Spinal cord (tissue), 10 donors: ENCODE measurements around the gene ARHGEF17. TPM values are rescaled to one million over a fixed set of nuclear protein-coding genes. Genes with fewer than 3 reads are reported as not detected.
"Not testable (repeated sequence)": the region's sequence is repeated elsewhere in the genome, so short reads cannot be mapped to it uniquely, and the experiment has no call there.

ENCODE experiments used
- DNase-seq, 6 donors: peaks; one replicate each; pipeline versions ENCODE4 v3.0.0 to v3.0.0-alpha.2; 2013 to 2015; ENCODE audit warnings: low spot score in 6 of 6, low read depth in 4 of 6
- H3K27ac ChIP-seq: one replicate; pipeline ENCODE4 v1.5.1; 2013; ENCODE audit warnings: low read depth, low read length, control low read depth
- H3K27me3 ChIP-seq: one replicate; pipeline ENCODE4 v1.6.1; 2013; ENCODE audit warnings: low read length; ENCODE audit not compliant: control insufficient read depth, insufficient read depth
- H3K36me3 ChIP-seq: one replicate; pipeline ENCODE4 v1.6.1; 2013; ENCODE audit warnings: low read length; ENCODE audit not compliant: control insufficient read depth, insufficient read depth
- H3K4me1 ChIP-seq: one replicate; pipeline ENCODE4 v1.6.1; 2013; ENCODE audit warnings: low read length; ENCODE audit not compliant: control insufficient read depth, insufficient read depth
- H3K4me3 ChIP-seq: one replicate; pipeline ENCODE4 v1.5.1; 2013; ENCODE audit warnings: low read depth, low read length, control low read depth
- H3K9me3 ChIP-seq: one replicate; pipeline ENCODE4 v1.6.1; 2013; ENCODE audit warnings: low read length; ENCODE audit not compliant: control insufficient read depth, insufficient read depth
- WGBS: methylation state at CpG from one replicate; pipeline ENCODE4 v1.1.5; 2013; ENCODE audit warnings: missing lambda C conversion rate; ENCODE audit not compliant: insufficient coverage; 5-methylcytosine and 5-hydroxymethylcytosine counted together
- polyA plus RNA-seq, 2 donors: library from polyadenylated mRNA; unstranded; fragments of 120-200 nt; gene quantifications; one replicate each; pipeline ENCODE4 v1.2.1, GENCODE V29; 2013; ENCODE audit not compliant: insufficient read length in 2 of 2
- total RNA-seq, 2 donors: library from RNA; depleted of rRNA in 1 of 2; stranded (reverse); fragments of 120-200 nt in 1 of 2; fragments of >200 nt in 1 of 2; gene quantifications; one replicate each; pipeline versions ENCODE4 v1.2.3 to v1.2.4, GENCODE V29; 2013 to 2014
- donor health status: healthy.

ARHGEF17 gene
- total and polyA plus RNA-seq, 4 donors, result 37.3 to 105 (median 67.5) TPM

DNA sequence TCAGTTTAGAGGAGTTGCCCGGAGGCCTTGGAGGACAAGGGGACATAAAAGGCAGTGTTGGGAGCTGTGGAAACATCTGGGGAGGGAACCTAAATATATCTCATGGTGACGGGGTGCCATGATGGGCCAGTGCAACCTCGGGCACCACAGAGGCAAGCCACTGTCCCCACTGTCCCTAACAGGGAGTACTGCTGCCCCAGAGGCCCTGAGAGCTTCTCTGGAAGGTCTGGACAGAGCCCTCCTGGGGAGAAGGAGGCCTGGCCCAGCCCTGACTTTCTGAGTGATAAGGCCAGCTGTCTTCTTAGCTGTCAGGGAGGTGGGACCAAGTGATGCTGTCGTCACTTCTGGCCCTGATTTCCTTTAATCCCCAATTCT, 41.4 kb upstream of the ARHGEF17 start:
- no peak overlapping the region for H3K4me3 ChIP-seq
- H3K36me3 ChIP-seq, result no peaks in the 10 kb centered on the region
- H3K4me1 ChIP-seq, result peaks cover 6% of the 10 kb centered on the region
- H3K9me3 ChIP-seq, result no peaks in the 10 kb centered on the region
- no peak overlapping the region for H3K27ac ChIP-seq
- H3K27me3 ChIP-seq, result peaks cover 20% of the 10 kb centered on the region
- DNase-seq, result no peak
- 88% methylated on average over 4 of the region's 4 CpGs for WGBS

- Histone ChIP-seq H3K4me3 (no peak overlapping the region), H3K27ac (no peak overlapping the region), H3K27me3 (peaks cover 20% of the 10 kb centered on the region), H3K9me3 (no peaks in the 10 kb centered on the region), H3K36me3 (no peaks in the 10 kb centered on the region), H3K4me1 (peaks cover 6% of the 10 kb centered on the region)
- DNase-seq, result no peak
- 57% methylated on average over 2 of the region's 3 CpGs for WGBS
Measured at GRCh38 chr11:73267122-73267846, 40.8 kb upstream of the ARHGEF17 start.

DNA sequence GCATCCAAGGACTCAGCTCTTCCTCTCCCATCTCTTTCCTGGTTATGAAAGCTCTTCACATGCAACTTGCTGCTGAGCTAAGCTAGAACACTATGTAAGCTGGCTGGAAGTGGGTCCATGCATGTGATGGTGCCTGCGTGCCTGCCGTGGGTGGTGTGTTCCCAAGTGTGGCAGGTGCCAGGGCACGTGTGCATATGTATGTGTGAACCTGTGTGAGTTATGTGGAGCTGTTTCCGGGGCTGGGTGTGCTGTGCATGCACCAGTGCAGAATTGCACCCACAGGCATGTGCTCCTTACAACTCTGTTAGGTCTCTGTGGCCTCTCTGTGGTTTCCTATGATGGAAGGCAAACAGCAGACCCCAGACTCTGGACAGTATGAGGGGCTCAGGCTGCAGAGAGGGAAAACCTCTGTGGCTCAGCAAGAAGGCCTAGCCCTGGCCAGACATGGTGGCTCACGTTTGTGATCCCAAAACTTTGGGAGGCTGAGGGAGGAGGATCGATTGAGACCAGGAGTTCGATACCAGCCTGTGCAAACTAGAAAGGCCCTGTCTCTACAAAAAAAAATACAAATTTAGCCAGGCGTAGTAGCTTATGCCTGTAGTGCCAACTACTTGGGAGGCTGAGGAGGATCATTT, 40.1 kb upstream of the ARHGEF17 start:
- no peak overlapping the region for H3K27ac ChIP-seq
- no peak overlapping the region for H3K4me3 ChIP-seq
- peaks cover 20% of the 10 kb centered on the region for H3K27me3 ChIP-seq
- no peak for DNase-seq
- H3K36me3 ChIP-seq, result no peaks in the 10 kb centered on the region
- no peaks in the 10 kb centered on the region for H3K9me3 ChIP-seq
- 90% methylated on average over 5 of the region's 8 CpGs for WGBS
- peaks cover 6% of the 10 kb centered on the region for H3K4me1 ChIP-seq

- peaks cover 6% of the 10 kb centered on the region for H3K4me1 ChIP-seq
- H3K36me3 ChIP-seq, result no peaks in the 10 kb centered on the region
- DNase-seq, result no peak
- WGBS, result 87% methylated on average over 8 of the region's 8 CpGs
- H3K27ac ChIP-seq, result no peak overlapping the region
- H3K27me3 ChIP-seq, result peaks cover 20% of the 10 kb centered on the region
- H3K9me3 ChIP-seq, result no peaks in the 10 kb centered on the region
- H3K4me3 ChIP-seq, result no peak overlapping the region
Measured at GRCh38 chr11:73268671-73269271, 39.3 kb upstream of the ARHGEF17 start.

DNA sequence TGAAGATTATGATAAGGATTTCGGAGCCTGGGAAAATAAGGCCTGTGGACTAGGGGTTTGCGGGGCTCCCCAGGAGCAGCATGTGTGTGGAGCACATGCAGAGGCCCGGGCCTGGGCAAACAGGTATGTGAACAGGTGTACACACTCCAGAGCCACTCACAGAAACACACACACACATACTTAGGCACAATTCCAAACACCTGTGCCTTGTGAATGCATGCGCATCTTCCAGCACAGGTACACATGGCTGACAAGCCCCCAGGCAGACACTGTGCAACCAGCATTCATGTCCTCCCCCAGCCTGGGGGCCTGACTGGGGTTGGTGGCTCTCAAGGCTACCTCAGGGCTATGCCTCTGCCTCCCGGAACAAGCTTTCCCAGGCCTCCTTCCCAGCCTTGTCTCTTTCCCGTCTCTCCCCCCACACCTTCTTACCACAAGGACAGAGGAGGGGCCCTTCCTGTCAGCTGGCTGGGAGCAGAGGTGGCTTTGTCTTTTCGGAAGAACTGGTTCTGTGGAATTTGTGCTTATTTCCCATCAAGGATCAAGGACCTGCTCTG, 38.5 kb upstream of the ARHGEF17 start:
- no peaks in the 10 kb centered on the region for H3K9me3 ChIP-seq
- peaks cover 2% of the 10 kb centered on the region for H3K4me1 ChIP-seq
- H3K36me3 ChIP-seq, result no peaks in the 10 kb centered on the region
- H3K27ac ChIP-seq, result no peak overlapping the region
- H3K27me3 ChIP-seq, result peaks cover 12% of the 10 kb centered on the region
- H3K4me3 ChIP-seq, result no peak overlapping the region
- DNase-seq, result no peak
- 76% methylated on average over 4 of the region's 7 CpGs for WGBS

- 89% methylated on average over 6 of the region's 7 CpGs for WGBS
- Histone ChIP-seq H3K27ac (no peak overlapping the region), H3K27me3 (peaks cover 5% of the 10 kb centered on the region), H3K4me1 (no peaks in the 10 kb centered on the region), H3K9me3 (no peaks in the 10 kb centered on the region), H3K36me3 (no peaks in the 10 kb centered on the region), H3K4me3 (no peak overlapping the region)
- no peak for DNase-seq
Measured at GRCh38 chr11:73270016-73270854, 37.8 kb upstream of the ARHGEF17 start.

GRCh38 chr11:73270855-73271477, 37.1 kb upstream of the ARHGEF17 start:
- WGBS, result 90% methylated on average over 8 of the region's 18 CpGs
- DNase-seq, result no peak
- H3K4me1 ChIP-seq, result no peaks in the 10 kb centered on the region
- no peak overlapping the region for H3K4me3 ChIP-seq
- H3K9me3 ChIP-seq, result no peaks in the 10 kb centered on the region
- H3K27ac ChIP-seq, result no peak overlapping the region
- no peaks in the 10 kb centered on the region for H3K36me3 ChIP-seq
- H3K27me3 ChIP-seq, result peaks cover 3% of the 10 kb centered on the region

GRCh38 chr11:73271478-73271865, 36.6 kb upstream of the ARHGEF17 start:
- H3K36me3 ChIP-seq, H3K9me3 ChIP-seq, DNase-seq, H3K27me3 ChIP-seq, H3K4me1 ChIP-seq, H3K4me3 ChIP-seq, H3K27ac ChIP-seq: not testable (repeated sequence)
- 79% methylated on average over 6 of the region's 10 CpGs for WGBS
